ENCODE data around the gene SMURF1.

SMURF1 gene

DNA sequence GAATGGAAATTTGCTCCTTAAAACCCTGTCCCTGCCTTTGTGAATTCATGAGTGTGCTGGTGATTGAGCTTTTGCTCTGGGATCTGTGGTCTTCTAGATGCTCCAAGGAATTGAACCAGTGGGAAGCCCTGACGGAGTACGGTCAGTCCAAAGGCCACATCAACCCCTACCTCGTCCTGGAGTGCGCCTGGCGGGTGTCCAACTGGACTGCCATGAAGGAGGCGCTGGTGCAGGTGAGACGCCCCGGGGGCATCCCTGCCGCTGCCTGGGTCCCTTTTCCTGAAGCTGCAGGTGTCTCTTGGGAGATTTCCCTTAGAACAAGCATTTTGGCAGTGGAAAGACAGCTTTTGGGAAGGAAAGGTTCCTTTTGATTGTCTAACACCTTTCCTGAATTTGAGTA is 165.2 kb downstream of the SMURF1 start:
- FAIRE-seq = no peak
